Fibroblast of lung (primary cell): Measurements from ENCODE around the gene MRPL33. TPM values are rescaled to one million over a fixed set of nuclear protein-coding genes. Genes with fewer than 3 reads are reported as not detected.

Source experiments
- DNase-seq, 2 donors: peaks; one replicate each; pipeline versions ENCODE4 v3.0.0 to v3.0.0-alpha.2; 2010; ENCODE audit warnings: low read depth in 2 of 2
- H2AFZ ChIP-seq: 2 replicates; pipeline ENCODE4 v1.5.1; 2012; ENCODE audit warnings: low read length, control low read depth, inconsistent platforms
- H3K27ac ChIP-seq: 2 replicates; pipeline ENCODE4 v1.5.1; 2011; ENCODE audit warnings: low read length, control low read depth; ENCODE audit not compliant: insufficient read depth
- H3K27me3 ChIP-seq: 2 replicates; pipeline ENCODE4 v1.5.1; 2011; ENCODE audit warnings: mild to moderate bottlenecking, low read length; ENCODE audit not compliant: control insufficient read depth, insufficient read depth
- H3K36me3 ChIP-seq: 2 replicates; pipeline ENCODE4 v1.5.1; 2011; ENCODE audit warnings: low read length; ENCODE audit not compliant: control insufficient read depth, insufficient read depth
- H3K4me1 ChIP-seq: 2 replicates; pipeline ENCODE4 v1.5.1; 2011; ENCODE audit warnings: low read length; ENCODE audit not compliant: control insufficient read depth, insufficient read depth; ENCODE audit errors: extremely low read depth
- H3K4me2 ChIP-seq: 2 replicates; pipeline ENCODE4 v1.5.1; 2011; ENCODE audit warnings: low read length, control low read depth; ENCODE audit not compliant: insufficient read depth; ENCODE audit errors: extremely low read depth
- H3K4me3 ChIP-seq, 4 experiments: fragments of 200-600 bp in 1 of 4; sonication (generic) in 1 of 4; replicated peaks in 1 of 4; 2 replicates each; pipeline ENCODE4 v1.5.1; 2011 to 2016; ENCODE audit warnings: low read length in 4 of 4, low read depth in 3 of 4, mild to moderate bottlenecking in 3 of 4, control low read depth in 2 of 4, inconsistent platforms in 1 of 4, mixed read lengths in 1 of 4; ENCODE audit not compliant: insufficient read depth in 1 of 4; ENCODE audit errors: control extremely low read depth in 1 of 4
- H3K79me2 ChIP-seq: 2 replicates; pipeline ENCODE4 v1.5.1; 2012; ENCODE audit warnings: mild to moderate bottlenecking, low read length, inconsistent platforms; ENCODE audit not compliant: control insufficient read depth, insufficient read depth
- H3K9ac ChIP-seq: 2 replicates; pipeline ENCODE4 v1.5.1; 2011; ENCODE audit warnings: mild to moderate bottlenecking, low read length, control low read depth; ENCODE audit not compliant: insufficient read depth
- H3K9me3 ChIP-seq: 2 replicates; pipeline ENCODE4 v1.5.1; 2012; ENCODE audit warnings: low read depth, low read length; ENCODE audit not compliant: control insufficient read depth, insufficient read depth
- H4K20me1 ChIP-seq: 2 replicates; pipeline ENCODE4 v1.5.1; 2011; ENCODE audit warnings: low read length; ENCODE audit not compliant: control insufficient read depth, insufficient read depth; ENCODE audit errors: extremely low read depth
- EZH2 ChIP-seq: IDR thresholded peaks from 2 replicates; pipeline ENCODE4 v1.5.1; 2012; ENCODE audit warnings: low read length, control low read depth, mild to moderate bottlenecking; ENCODE audit errors: missing control alignments
- polyA plus RNA-seq, 2 donors: library from polyadenylated mRNA; depleted of rRNA in 1 of 2; stranded (reverse) in 1 of 2; unstranded in 1 of 2; fragments of >200 nt; gene quantifications; 2 replicates each; pipeline ENCODE4 v1.2.1, GENCODE V29; 2011 to 2012; ENCODE audit warnings: missing spikeins in 1 of 2
- total RNA-seq: library from RNA; depleted of rRNA; stranded (reverse); fragments of >200 nt; gene quantifications from 2 replicates; pipeline ENCODE4 v1.2.1, GENCODE V29; 2014
- TF ChIP-seq, protein P1 (sequence below), 2 donors: IDR thresholded peaks in 1 of 2; conservative IDR thresholded peaks in 1 of 2; 1 replicate in 1 of 2; 2 replicates in 1 of 2; pipeline ENCODE4 v1.5.1; 2011 to 2012; ENCODE audit warnings: low read length in 2 of 2, control low read depth in 1 of 2, inconsistent platforms in 1 of 2, low read depth in 1 of 2, mild to moderate bottlenecking in 1 of 2

Gene MRPL33
- total and polyA plus RNA-seq, 2 donors (not counting 1 experiment from before 2014, with no cell fraction given), result 85.9 to 178 TPM

DNA sequence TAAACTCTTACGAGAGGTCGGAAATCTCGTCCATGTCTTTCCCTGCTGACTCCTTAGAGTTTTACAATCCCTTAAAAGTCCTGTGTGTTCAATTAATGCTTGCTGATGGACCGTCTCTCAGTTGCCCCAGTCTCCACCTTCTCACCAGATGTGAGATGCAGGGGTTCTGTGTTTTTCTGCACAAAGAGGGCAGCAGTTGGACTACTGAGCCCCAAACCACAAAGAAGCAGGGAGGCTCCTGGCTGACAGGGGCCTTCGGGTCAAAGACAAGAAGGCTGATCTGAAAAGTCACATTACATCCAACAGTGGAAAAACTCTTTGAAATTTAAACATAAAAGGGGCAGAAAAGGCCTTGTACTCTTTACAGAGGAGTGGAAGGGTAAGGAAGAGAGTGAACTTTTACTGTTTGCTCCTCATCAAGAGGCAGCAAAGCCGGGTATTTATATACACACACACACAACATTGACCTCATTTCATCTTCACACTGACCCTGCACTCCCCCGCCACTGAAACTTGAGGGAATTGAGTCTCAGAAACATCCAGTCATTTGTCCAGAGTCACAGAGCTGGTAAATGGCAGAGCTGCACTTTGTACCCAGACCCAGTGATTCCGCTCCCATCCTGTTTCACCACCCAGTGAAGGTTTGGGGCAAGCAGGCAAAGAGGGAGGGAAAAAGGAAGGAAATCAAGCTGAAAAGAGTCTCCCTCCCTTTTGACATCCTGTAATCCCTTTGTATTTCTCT is 23.7 kb downstream of the MRPL33 start:
- Histone ChIP-seq H3K4me3 (no peak overlapping the region), H2AFZ (peak overlapping the region; percentile 52), H3K79me2 (no peaks in the 10 kb centered on the region), H3K27me3 (no peaks in the 10 kb centered on the region), H3K27ac (peak overlapping the region; percentile 64), H3K36me3 (no peaks in the 10 kb centered on the region), H3K4me1 (peaks cover 37% of the 10 kb centered on the region), H3K4me2 (no peak overlapping the region), H3K9ac (no peak overlapping the region), H3K9me3 (no peaks in the 10 kb centered on the region), H4K20me1 (no peaks in the 10 kb centered on the region)
- TF ChIP-seq EZH2, result no peak
- TF ChIP-seq, protein P1, sequence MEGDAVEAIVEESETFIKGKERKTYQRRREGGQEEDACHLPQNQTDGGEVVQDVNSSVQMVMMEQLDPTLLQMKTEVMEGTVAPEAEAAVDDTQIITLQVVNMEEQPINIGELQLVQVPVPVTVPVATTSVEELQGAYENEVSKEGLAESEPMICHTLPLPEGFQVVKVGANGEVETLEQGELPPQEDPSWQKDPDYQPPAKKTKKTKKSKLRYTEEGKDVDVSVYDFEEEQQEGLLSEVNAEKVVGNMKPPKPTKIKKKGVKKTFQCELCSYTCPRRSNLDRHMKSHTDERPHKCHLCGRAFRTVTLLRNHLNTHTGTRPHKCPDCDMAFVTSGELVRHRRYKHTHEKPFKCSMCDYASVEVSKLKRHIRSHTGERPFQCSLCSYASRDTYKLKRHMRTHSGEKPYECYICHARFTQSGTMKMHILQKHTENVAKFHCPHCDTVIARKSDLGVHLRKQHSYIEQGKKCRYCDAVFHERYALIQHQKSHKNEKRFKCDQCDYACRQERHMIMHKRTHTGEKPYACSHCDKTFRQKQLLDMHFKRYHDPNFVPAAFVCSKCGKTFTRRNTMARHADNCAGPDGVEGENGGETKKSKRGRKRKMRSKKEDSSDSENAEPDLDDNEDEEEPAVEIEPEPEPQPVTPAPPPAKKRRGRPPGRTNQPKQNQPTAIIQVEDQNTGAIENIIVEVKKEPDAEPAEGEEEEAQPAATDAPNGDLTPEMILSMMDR (conservative IDR thresholded peaks at IDR 0.05 in 1 of 2, IDR thresholded peaks at IDR 0.05 in 1 of 2; ENCODE audit: low read depth in 1 of 2, low read length in 2 of 2), result no peak
- DNase-seq, result no peak

DNA sequence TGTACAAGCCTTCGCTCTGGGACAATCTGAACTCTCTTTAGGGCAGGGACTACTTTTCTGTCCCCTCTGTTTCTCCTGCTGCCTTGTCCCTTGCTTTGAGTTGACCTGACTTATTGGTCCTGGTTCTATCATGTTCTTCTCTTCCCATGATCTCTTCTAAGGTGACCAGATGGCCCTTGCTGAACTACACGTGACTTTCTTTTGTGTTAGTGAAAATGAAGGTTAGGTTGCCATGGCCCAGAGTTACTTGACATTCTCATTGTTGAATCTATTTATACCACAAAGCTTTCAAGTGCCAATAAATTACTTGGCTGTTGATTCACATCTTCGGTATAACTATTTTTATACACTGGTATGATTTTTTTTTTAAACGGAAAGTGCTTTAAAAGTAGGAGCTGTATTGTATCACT is 24.4 kb downstream of the MRPL33 start:
- Histone ChIP-seq H3K36me3 (no peaks in the 10 kb centered on the region), H3K4me2 (no peak overlapping the region), H2AFZ (peak overlapping the region; percentile 52), H3K27me3 (no peaks in the 10 kb centered on the region), H3K4me3 (no peak overlapping the region), H3K79me2 (no peaks in the 10 kb centered on the region), H4K20me1 (no peaks in the 10 kb centered on the region), H3K27ac (peak overlapping the region; percentile 64), H3K4me1 (peaks cover 43% of the 10 kb centered on the region), H3K9me3 (no peaks in the 10 kb centered on the region), H3K9ac (no peak overlapping the region)
- peak in 1 of 2 donors; percentile 79 for DNase-seq
- TF ChIP-seq, protein P1 (conservative IDR thresholded peaks at IDR 0.05 in 1 of 2, IDR thresholded peaks at IDR 0.05 in 1 of 2; ENCODE audit: low read depth in 1 of 2, low read length in 2 of 2), result no peak
- no peak for TF ChIP-seq EZH2

DNA sequence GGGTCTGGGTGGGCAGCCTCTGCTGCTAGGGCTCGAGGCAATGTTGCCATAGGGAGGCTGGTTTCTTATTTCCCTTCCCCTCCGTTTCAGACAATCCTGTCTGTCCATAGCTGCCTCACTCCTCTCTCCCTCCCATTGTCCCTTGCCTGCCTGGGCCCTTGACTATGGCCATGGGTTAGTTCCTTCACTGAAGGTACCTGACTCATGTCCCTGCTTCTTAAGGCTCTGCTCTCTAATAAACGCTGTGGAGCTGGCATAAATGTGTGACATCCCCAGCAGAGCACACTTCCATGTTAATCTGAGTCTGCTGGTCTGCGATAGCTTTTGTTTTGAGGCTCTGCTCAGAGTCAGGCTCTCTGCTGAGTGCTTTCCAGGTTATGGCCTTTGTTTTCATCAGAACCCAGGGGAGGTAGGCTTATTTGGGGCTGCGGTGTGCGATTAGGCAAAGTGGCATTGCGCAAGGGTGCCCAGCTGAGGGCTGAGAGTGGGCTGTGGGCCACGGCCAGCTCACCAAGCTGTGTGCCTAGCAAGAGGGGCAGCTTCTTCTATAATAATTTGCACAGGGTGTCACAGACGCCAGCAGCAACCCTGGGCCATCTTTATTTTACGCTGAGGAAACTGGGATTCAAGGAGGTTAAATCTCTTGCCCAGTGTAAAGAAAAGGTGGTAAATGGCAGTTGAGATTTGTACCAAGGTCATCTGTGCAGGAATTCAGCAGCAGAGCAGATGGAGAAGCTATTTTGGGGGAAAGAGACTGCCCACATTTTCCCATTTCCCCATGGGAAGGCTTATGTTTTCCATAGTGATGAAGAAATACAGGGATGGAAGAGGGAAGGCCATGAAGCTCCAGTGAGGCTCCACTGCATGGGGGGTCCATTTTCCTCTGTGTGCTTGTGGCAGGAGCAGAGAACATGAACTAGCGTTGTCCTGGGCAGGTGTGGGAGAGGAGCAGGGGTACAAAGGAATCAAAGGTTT is 25.6 kb downstream of the MRPL33 start:
- no peak overlapping the region for H3K9ac ChIP-seq
- TF ChIP-seq, protein P1 (conservative IDR thresholded peaks at IDR 0.05 in 1 of 2, IDR thresholded peaks at IDR 0.05 in 1 of 2; ENCODE audit: low read depth in 1 of 2, low read length in 2 of 2), result no peak
- no peak for TF ChIP-seq EZH2
- DNase-seq, result no peak
- H3K9me3 ChIP-seq, result no peaks in the 10 kb centered on the region
- no peaks in the 10 kb centered on the region for H4K20me1 ChIP-seq
- H3K27me3 ChIP-seq, result no peaks in the 10 kb centered on the region
- H3K27ac ChIP-seq, result peak overlapping the region; percentile 98
- no peaks in the 10 kb centered on the region for H3K79me2 ChIP-seq
- H3K36me3 ChIP-seq, result no peaks in the 10 kb centered on the region
- no peak overlapping the region for H3K4me3 ChIP-seq
- H3K4me1 ChIP-seq, result peaks cover 47% of the 10 kb centered on the region
- H3K4me2 ChIP-seq, result no peak overlapping the region
- no peak overlapping the region for H2AFZ ChIP-seq
